ENCODE results near the gene NARS2.

GRCh38 chr11:78390809-78391208 is 183.9 kb downstream of the NARS2 start:
- TF ChIP-seq CTCF (IDR thresholded peaks at IDR 0.05; ENCODE audit: low read length) (no peak), EZH2 (IDR thresholded peaks at IDR 0.05; ENCODE audit: borderline replicate concordance, low read length) (no peak)
